GM18519 (cell line): ENCODE results near the gene KIF20A.
A peak's percentile ranks its signal among the peaks of the same experiment; 100 is the strongest.
"Not testable (repeated sequence)": the region's sequence is repeated elsewhere in the genome, so short reads cannot be mapped to it uniquely, and the experiment has no call there.

Experiments used
- ATAC-seq: cut with Tn5 transposase; IDR thresholded peaks from one replicate; pipeline ENCODE4 v1.9.1; 2021; ENCODE audit warnings: mild to moderate bottlenecking, moderate library complexity; ENCODE audit not compliant: unreplicated experiment, low FRiP score

KIF20A gene

DNA sequence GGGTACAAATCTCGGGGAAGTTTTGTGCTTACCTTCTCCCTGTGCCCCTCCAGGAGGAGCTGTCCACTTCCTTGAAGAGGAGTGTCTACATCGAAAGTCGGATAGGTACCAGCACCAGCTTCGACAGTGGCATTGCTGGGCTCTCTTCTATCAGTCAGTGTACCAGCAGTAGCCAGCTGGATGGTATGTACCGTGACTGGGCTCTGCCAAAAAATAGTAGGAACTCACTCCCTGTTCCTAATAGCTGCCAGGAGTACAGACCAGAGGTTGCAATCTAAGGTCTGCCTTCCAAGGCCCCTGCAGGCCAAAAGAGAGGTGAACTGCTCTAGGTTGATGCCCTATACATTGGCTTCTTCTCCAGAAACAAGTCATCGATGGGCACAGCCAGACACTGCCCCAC is 3.9 kb downstream of the KIF20A start:
- ATAC-seq, result no peak

DNA sequence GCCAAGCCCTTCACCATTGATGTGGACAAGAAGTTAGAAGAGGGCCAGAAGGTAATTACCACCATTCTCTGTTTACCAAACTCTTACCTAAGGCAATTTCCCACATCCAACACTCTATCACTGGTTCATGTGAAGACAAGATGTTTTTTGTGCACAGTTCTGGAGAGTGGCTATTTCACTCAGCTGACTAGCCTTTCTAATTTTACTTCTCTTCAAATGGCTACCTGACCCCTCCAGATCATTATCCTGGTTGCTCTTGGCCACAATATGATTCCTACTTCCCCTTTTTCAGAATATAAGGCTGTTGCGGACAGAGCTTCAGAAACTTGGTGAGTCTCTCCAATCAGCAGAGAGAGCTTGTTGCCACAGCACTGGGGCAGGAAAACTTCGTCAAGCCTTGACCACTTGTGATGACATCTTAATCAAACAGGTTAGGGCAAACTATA is 7.1 kb downstream of the KIF20A start:
- ATAC-seq, result no peak

GRCh38 chr5:138188626-138189025 is 9.7 kb downstream of the KIF20A start:
- ATAC-seq, result no peak

DNA sequence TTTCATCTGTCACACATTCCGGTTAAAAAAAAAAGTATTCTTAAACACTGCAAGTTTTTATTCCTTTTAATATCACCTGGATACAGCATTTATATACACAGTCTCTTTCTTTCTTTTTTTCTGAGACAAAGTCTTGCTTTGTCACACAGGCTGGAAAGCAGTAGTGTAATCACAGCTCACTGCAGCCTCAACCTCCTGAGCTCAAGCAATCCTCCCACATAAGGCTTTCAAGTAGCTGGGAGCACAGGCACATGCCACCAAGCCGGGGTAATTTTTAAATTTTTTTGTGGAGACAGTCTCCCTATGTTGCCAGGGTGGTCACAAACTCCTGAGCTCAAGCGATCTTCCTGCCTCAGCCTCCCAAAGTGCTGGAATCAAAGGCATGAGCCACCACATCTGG is 13.9 kb downstream of the KIF20A start:
- ATAC-seq, result no peak

- ATAC-seq, result not testable (repeated sequence)
Measured at GRCh38 chr5:138193859-138194258, 14.9 kb downstream of the KIF20A start.

- no peak for ATAC-seq
Measured at GRCh38 chr5:138210985-138211384, 32.1 kb downstream of the KIF20A start.

GRCh38 chr5:138212828-138213160 is 33.9 kb downstream of the KIF20A start:
- peak; percentile 20 for ATAC-seq

GRCh38 chr5:138213161-138214029 is 34.5 kb downstream of the KIF20A start, which contains the start of gene CDC23:
Gene CDC23, minus strand, starts transcription at chr5:138213323. Its CDS starts 11 bp downstream, at chr5:138213312.
- peak; percentile 92 for ATAC-seq

GRCh38 chr5:138216799-138217198 is 37.9 kb downstream of the KIF20A start:
- no peak for ATAC-seq

DNA sequence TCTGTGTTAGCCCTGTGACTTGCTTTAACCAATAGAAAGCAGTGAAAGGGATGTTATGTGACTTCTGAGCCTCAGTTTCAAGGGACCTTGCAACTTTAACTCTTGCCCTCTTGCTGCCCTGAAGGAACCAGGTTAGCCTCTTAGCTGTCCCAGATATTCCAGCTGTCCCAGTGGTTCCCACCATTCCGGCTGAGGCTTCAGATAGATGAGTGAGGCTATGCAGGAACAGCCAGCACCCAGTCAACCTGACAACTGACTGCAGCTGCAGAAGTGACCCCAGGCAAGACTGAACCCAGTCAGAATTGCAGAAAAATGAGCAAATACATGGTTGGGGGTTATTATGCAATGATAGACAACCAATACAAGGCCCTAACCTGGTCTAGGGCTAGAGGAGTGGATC is 44.6 kb downstream of the KIF20A start:
- ATAC-seq, result no peak

- ATAC-seq, result no peak
Measured at GRCh38 chr5:138224712-138225111, 45.8 kb downstream of the KIF20A start.

DNA sequence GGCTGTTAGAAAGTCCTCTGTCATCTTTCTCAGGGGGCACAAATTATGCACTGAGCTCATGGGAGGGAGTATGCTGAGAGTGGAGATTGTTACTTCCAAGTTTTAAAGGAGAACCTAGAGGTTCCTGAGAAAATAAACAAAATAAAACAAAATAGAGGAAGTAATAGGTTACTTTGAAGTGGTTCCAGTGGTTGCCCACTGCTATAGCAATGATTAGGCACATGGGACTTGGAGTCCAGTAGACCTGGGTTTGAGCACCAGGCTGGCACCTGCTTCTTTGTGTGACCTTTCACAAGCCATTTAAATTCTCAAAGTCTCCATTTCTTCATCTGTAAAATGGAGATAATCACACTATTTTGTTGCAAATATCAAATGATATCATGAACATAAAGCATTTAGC is 48.0 kb downstream of the KIF20A start:
- no peak for ATAC-seq

DNA sequence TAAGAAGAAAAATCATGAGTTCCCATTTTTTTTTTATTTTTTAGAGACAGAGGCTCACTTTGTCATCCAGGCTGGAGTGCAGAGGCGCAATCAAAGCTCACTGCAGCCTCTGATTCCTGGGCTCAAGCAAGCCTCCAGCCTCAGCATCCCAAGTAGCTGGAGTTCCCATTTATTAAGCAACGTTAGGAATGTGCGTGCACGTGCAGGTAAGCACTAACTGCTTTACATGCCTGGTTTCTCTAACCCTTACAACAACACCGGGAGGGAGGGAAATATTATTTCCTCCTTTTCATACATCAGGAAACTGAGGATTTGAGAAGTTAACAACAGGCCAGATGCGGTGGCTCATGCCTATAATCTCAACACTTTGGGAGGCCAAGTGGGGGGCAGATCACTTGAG is 50.5 kb downstream of the KIF20A start:
- no peak for ATAC-seq

DNA sequence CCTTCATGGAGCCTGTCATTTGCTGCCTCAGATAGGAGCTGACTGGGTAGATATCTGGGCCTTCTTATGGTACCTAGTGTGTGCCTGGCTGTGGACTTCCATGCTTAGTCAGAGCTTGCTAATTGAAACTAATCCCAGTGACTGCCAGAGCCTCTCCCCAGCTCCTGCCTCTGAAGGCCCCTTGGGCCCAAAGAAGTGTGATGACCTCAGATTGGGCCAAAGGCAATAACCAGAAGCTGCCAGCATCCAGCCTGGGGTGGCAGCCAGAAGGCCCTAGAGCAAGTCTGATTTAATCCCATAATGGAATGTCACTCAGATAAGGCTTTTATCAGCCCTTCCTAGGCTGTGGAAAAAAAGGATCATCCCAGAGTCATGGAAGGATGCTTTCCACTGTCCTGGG is 51.3 kb downstream of the KIF20A start:
- no peak for ATAC-seq

GRCh38 chr5:138230981-138231589 is 52.2 kb downstream of the KIF20A start:
- ATAC-seq, result no peak

GRCh38 chr5:138233280-138233679 is 54.4 kb downstream of the KIF20A start:
- ATAC-seq, result no peak

- no peak for ATAC-seq
Measured at GRCh38 chr5:138234651-138235050, 55.7 kb downstream of the KIF20A start.
